HG03378 (cell line): Measurements from ENCODE around the gene DNAJC30.

Experiments
- ATAC-seq: cut with Tn5 transposase; IDR thresholded peaks from one replicate; pipeline ENCODE4 v1.9.1; 2021; ENCODE audit warnings: mild to moderate bottlenecking, moderate library complexity; ENCODE audit not compliant: unreplicated experiment

DNAJC30 gene

DNA sequence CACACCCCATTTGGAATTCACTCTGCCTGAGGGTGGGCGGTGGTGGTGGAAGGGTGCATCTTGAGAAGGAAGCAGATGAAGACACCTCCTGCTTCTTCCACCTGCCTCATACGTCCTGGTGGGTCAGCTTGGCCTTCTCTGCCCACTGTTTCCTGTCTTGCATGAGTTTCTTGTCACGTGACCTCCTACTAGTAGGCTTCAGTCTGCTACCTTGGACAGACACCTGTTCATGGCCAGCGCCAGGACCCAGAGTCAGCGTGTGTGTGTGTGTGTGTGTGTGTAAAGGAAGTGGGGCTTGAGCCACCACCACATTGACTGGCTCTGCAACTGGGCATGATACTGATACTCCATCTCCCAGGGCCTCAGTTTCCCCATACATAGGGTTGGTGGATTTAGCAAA, 32.7 kb downstream of the DNAJC30 start:
- no peak for ATAC-seq

DNA sequence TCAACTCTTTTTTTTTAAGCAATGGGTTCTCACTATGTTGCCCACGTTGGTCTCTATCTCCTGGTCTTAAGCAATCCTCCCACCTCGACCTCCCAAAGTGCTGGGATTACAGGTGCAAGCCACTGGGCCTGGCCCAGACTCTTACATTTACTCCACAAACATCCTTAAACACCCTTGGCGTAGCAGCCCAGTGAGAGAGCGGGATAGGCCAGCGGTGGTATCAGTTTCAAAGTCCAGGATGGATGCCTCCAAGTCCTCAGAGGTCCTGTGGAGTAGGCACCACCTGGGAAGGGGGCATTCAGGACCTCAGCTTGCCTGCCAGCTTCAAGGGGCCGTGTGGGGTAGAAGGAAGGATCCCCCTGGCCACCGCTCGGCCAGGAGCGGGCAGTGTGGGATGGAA, 33.7 kb downstream of the DNAJC30 start:
- no peak for ATAC-seq

DNA sequence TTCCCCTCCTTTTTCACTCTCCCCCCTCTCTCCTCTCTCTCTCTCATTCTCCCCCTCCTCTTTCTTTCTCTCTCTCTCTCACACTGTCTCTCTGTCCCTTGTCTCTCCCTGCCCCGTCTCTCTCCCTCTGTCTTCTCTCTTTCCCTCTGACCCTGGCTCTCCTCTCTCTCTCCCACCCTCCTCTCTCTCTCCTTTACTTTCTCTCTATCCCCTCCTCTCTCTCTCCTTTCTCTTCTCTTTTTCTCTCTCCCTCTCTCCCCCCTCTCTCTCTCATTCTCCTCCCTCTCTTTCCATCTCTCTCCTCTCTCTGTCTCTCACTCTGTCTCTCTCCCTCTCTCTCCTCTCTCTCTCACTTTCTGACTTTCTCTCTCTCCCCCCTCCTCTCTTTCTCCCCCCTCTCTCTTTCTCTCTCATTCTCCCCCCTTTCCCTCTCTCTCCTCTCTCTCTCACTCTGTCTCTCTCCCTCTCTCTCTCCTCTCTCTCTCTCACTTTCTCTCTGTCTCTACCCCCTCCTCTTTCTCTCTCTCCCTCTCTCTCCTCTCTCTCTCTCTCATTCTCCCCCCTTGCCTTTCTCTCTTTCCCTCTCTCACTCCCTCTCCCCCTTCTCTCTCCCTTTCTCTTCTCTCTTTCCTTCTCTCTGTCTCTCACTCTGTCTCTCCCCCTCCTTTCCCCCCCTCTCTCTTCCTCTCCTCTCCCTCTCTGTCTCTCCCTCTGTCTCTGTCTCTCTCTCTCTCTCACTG, 34.5 kb downstream of the DNAJC30 start:
- ATAC-seq: no peak

- ATAC-seq: no peak
These were observed 35.3 kb downstream of the DNAJC30 start for GRCh38 chr7:73647725-73648592.

DNA sequence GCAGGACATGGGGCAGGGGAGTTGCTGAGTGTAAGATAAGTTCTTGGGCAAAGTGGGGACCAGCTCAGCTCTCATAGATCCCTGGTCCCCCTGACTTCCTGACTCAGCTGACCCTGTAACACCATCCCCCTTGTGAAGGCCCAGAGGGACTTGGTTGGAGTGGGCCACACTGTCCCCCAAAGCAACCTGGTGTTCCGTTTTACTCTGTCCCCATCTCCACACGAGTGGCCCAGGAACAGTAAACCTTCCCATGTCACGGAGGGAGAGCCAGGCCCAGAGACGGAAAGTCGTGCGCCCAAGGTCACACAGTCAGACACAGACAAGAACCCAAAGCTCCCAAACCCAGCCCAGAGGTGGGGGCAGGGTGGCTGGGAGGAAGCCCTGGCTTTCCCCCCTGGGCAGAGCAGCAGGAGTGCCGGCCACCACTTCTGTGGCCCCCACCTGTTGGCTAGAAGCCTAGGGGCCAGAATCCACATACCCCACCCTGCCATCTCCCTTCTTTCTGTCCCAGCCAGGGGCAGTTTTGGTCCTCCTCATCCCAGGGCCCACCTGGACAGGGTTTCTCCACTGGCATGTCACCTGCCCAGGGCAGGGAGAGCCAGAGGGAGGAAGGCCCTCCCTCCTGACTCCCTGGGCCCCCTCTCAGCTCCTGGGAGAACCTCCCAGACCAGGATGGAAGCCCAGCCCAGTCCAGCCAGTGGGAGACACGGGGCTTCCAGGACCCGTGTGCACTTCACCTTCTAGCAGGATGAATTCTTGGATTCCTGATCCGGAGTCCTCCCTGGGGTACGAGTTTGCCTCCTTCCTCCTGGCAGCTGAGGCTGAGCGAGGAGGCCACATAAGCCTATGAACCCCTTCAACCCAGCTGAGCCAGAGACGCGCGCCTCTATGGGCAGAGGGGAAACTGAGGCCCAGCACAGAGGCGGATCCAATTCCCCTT, 36.2 kb downstream of the DNAJC30 start:
- no peak for ATAC-seq

GRCh38 chr7:73645643-73646174, 37.5 kb downstream of the DNAJC30 start:
- no peak for ATAC-seq

- no peak for ATAC-seq
These were observed 38.5 kb downstream of the DNAJC30 start for GRCh38 chr7:73644688-73645286.

- no peak for ATAC-seq
These were observed 40.4 kb downstream of the DNAJC30 start for GRCh38 chr7:73642834-73643233.

DNA sequence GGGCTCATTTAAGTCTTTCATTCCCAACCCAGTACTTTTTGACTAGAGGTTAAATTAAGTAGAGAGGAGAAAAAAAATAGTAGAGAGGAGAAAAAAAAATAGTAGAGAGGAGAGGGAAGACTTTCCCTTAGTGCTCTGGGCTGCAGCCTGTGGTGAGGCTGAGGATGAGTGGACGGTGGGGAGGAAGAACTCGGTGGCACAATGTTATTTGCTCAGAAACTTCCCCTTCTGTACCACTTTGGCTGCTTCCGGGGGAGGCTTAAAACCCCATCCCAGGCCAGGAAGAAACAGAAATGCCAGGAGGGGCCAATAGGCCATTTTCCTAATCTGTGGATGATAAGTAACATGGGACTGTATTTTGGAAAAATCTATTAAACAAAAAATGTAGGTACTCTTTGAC, 44.3 kb downstream of the DNAJC30 start:
- ATAC-seq: no peak

DNA sequence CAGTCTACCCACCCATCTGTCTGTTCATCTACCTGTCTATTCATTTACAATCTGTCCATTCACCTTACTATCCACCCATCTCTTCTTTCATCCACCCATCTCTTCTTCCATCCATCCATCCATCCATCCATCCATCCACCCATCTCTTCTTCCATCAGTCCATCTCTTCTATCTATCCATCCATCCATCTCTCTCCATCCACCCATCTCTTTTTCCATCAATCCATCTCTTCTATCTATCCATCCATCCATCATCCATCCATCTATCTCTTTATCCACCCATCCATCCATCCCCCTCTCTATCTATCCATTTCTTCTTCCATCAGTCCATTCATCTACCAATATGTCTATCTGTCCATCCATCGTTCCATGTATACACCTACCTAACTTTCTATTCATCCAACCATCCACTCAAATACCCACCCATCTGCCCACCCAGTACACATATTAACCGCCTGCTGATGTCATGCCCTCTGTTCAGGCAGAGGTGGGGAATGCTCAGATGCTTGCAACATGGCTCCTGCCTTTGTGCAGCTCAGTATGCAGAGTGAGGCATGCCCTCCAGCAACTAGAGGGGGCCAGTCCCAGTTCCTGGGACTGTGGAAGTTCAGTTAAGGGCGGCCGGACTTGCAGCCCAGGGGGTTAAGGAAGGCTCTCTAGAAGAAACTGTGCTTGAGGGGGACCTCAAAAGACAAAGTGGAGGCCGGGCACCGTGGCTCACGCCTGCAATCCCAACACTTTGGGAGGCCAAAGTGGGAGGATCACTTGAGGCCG, 47.6 kb downstream of the DNAJC30 start:
- no peak for ATAC-seq

DNA sequence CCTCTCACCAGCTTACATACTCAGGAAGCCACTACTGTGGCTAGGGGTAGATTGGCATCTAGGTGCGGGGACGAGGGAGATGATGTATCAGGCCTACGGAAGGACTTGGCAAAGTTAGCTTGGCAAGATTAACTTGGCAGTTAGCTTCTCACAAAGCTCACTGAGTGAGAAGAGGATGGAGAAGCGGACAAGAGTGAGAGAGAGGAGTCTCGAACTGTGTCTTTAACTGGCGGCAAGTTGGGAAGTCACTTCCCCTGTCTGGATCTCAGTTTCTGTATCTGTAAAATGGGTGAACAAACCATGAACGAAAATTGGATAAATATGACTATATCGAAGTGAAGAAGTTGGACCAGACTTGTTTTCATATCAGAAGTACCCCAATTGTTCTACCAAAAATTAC, 49.4 kb downstream of the DNAJC30 start:
- no peak for ATAC-seq

DNA sequence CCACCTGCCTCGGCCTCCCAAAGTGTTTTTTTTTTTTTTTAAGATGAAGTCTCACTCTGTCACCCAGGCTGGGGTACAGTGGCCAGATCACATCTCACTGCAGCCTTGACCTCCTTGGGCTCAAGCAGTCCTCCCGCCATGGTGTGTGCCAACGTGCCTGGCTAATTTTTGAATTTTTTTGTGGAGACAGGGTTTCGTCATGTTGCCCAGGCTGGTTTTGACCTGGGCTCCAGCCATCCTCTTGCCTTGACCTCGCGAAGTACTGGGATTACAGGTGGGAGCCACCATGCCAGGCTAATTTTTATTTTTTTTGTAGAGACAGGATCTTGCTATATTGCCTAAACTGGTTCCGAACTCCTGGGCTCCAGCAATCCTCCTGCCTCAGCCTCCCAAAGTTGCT, 49.9 kb downstream of the DNAJC30 start:
- no peak for ATAC-seq

DNA sequence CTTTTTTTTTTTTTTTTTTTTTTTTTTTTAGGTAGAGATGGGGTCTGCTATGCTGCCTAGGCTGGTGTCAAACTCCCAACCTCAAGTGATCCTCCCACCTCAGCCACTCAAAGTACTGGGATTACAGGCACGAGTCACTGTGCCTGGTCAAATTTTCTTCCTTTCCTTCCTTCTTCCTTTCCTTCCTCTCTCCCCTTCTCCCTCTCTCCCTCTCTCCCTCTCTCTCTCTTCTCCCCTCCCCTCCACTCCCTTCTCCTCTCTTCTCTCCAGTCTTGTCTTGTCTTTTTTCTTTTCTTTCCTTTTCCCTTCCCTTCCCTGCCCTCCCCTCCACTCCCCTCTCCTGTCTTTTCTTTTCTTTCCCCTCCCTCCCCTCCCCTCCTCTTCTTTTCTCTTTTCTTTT, 51.7 kb downstream of the DNAJC30 start:
- ATAC-seq: no peak
